NCI-H1092 (cell line): ENCODE results near the gene PPP3R2.
"Not testable (repeated sequence)": the region's sequence is repeated elsewhere in the genome, so short reads cannot be mapped to it uniquely, and the experiment has no call there.

Source experiments
- DNase-seq: peaks from one replicate; lab custom pipeline; 2025; lab: John Stamatoyannopoulos, UW

PPP3R2 gene

DNA sequence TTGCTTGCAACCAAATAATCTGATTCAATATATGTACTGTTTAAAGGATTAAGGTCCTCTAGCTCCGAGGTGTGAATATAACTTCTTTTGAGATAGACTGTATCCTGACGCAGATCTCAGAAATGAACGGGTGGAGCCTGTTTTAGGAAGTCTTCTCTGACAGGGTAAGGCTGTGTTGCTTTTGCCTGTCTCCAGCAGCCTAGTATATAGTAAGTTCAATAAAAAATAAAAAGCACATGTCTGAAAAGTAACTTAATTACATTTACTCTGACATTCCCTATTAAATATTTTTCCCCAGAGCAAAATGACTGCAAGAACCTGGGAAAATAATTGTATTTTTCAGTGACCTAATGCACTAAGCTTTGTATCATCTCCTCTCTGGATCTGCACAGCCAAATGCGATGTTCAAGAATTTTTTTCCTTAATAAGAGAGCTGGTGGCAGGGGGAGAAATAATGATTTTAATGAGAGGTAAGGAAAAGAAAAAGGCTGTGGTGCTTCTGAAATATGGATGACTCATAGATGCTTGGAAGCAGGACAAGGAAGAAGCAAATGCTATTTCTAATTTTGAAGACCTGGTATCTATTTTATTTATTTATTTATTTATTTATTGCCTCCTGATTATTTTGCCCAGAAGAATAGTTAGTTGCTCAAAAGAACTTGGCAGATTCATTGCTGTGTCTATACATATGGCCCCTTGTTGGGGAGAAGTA lies 7.3 kb downstream of the PPP3R2 start:
- no peak for DNase-seq

GRCh38 chr9:101586651-101587050 lies 8.1 kb downstream of the PPP3R2 start:
- no peak for DNase-seq

DNA sequence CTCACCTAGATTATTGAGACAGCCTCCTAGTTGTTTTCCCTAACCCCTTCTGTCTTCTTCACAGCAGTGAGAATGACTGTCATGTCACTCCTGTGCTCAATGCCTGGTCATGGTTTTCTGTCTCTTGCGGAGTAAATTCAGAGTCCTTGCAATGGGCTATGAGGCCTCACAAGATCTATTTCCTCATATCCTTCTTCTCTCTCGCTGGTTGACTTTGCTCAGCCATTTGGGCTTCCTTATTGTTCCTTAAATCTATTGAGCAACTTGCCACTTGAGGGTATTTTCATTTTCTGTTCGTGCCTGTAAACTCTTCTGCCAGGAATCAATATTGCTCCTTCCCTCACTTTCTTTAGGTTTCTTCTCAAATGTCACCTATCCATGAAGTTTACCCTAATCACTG lies 9.0 kb downstream of the PPP3R2 start:
- DNase-seq: no peak

- DNase-seq: no peak
Observed at GRCh38 chr9:101582553-101582952, 12.2 kb downstream of the PPP3R2 start.

DNA sequence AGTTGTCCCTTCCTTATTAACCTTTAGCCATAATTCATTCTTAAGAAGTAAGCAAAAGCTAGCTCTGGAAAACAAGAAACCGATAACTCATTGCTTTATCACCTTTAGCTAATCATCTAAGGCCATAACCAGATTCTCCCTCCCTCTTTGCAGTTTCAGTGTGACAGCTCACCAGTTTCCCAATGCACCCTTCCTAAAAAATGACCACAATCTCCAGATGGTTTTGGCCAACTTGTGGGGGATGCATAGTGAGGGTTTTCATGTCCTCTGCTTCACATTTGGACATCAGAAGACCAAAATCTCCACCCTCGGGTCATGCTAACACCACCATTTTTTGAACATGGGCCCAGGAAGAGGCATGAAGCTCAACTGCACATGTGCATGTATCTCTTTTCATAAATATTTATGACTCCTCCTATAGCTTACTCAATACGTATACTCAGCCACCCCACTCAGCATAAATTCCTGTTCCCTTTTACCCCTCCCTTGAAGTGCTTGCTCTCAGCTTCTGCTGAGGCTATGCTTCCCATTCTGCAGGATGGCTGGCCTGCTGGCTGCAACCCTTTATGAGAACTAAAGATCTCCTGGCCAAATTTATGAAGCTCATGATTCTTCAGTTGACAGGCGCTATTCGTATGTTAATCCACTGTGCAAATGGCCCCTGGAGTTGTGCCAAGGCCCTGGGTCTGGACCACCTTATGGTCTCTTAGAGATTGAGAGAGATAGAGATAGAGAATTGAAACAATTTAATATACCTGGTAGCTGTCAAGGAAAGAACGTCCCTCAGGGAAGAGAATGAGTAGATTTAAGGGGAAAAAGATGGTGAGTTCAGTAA lies 14.8 kb downstream of the PPP3R2 start:
- DNase-seq: no peak

- no peak for DNase-seq
Observed at GRCh38 chr9:101578378-101578777, 16.4 kb downstream of the PPP3R2 start.

DNA sequence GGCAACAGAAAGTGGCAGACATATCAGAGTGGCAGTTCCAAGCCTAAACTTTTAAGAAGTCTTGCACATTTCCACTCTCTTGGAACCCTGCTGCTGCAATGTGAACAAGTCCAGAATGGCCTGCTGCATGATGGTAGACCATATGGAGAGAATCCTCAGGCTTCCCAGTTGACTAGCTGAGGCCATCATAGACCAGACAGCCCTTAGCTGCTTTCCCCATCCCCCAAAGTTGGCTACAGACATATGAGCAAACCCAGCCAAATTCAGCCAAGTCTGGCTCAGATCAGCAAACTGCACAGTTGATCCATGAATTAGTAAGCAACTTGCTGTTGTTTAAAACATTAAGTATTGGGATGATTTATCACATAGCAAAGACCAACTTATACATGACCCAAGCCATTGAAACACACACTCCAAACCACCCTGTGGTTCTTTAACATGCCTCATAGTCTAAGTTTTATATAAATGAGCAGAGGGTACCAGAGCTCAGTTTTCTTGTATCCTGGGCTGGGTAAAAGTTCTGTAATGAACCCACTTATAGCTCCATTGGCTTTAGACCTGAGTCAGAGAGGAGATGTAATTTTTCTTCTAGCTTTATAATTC lies 19.9 kb downstream of the PPP3R2 start:
- no peak for DNase-seq

- DNase-seq: no peak
Observed at GRCh38 chr9:101572316-101572715, 22.5 kb downstream of the PPP3R2 start.

DNA sequence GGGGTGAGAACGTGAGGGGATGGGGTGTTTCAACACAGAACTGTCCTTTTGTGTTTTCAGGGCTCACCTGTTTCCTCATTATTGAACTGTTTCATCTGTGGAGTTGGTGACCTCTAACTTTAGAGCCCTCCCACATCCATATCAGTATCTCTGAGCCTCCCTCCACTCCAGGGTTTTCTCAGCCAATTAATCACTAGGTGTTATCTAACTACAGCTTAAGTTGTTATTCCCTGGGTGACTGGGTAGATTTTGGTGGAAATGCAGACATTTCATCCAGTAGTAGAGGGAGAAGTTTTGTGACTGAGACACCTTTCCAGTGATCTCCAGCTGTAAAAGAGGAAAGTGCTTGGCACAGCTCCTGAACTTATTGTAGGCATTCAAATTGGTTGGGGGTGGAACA lies 23.7 kb downstream of the PPP3R2 start:
- DNase-seq: no peak

DNA sequence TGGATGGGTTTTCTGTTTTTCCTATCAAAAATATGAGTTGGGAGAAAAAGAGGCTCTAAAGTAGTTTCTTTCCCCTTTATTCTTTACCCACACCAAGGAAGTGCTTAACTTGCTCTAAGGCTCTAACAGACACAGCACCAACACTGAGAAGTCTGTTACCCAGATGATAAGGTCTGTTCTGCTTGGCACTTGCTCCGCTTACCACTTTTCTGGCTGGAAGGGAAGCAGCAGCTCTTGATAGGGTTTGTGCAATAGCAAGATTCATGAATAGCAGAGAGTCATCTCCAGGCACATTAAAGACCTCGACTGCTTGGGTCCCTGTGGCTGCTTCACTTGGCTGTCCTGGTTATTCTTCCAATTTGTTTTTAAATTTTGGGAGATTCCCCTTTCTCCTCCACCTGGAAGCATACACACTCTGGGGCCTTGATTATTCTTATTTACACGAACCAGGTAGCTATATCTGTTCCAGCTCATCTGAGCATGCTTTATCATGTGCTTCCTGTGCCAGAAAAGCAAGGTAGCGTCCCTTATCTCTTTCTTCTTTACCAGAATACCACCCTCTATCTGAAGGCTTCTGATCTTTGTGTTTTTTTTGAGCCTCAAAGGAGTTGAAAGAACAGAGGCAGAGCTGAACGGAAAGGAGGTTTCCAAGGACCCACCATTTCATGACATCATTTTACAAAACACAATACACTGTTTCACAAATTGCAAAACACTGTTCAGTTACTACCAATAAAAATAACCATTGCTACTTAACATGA lies 24.8 kb downstream of the PPP3R2 start:
- no peak for DNase-seq

DNA sequence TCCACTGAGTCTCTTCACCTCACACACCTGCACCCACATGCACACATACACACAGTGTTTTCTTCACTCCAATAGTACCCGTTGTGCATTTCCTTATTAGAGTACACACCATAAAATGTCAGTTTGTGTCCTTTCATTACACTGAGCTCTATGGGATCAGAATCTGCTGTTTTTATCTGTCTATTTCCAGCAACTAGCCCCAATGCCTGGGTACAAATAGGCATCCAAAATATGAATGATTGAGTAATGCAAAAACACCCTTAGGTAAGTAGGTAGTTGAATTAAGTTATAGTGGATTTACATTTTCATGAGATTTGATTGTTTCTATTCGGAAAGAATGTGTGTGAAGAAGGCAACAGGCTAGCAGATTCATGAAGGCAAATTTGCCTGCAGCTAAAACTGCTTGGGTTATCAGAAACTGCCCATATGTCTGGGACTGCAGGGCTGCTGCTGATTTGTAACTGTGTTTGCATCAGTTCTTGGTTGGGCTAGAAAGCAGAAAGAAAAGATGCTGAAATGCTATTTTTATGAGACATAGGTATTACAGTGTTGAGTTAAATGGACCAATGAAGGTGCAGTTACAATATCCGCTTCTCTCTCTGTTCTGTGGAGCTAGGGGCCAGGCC lies 26.9 kb downstream of the PPP3R2 start:
- no peak for DNase-seq

DNA sequence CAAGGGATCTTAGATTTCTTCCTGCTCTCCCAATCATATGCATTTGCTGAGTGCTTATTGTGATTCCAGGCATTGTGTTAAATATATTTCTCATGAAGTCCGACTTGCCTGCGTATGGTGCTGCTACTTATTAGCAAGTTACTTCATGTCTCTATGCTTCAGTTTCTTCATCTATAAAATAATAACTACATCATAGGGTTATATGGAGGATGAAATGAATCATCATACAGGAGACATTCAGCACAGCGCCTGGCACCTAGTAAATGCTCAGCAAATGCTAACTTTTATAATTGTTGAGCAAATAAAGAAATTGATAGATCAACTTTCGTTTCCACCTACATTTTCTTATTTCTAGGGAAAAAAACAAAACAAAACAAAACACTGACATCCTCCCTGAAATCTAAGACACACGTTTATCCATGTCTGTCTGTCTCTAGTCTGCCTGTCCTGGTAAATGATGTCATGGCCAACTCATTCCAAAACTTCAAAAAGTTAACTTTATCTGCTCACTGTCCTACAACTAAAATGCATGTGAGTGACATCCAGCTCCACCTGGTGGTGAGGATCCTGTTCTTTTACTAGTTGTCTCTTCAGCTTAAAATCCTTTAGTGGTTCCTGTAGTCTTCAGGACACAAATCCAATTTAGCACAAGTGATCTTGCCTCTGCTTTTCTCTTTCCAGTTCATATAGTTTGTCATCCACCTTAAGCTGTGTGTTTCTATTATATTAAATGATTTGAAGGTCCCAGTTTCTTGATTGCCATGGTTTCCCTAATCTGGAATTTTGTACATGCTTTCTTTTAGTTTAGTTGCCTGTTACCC lies 27.7 kb downstream of the PPP3R2 start:
- no peak for DNase-seq

DNA sequence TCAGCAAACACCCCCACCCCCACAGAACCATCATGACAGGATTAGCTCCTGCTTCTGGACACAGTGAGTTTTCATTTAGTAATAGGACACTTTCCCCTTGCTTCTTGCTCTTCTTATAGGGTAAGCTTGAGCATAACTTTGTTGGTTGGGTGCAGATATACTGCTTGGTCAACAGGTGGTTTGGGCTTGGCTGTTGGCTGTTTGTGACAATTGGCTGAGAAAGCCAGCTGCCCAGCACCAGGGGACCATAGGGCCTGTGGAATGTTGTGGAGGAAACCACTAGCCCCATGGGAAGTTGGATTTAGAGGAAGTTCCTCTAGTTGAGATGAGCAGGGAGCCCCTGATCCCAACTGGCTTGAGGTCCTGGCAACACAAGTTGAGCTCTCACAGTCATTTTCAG lies 30.5 kb downstream of the PPP3R2 start:
- DNase-seq: no peak

DNA sequence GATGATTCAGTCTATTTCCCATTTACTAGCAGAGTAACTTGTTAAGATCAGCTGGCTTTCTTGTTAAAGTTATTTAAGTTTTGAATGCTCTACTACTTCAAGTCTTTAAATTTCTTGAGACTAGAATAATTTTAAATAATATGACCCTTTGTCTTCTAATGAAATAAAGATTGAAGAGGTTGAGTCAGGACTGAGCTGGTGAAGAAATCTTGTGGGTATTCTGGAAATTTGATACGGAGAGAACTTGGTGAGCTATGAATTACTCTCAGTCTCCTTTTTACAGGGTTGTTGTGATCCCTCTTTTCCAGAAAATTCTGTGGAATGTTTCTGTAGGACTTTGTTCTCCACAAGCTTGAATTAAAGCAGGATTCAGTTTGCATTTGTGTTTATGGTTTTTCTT lies 31.8 kb downstream of the PPP3R2 start:
- no peak for DNase-seq

DNA sequence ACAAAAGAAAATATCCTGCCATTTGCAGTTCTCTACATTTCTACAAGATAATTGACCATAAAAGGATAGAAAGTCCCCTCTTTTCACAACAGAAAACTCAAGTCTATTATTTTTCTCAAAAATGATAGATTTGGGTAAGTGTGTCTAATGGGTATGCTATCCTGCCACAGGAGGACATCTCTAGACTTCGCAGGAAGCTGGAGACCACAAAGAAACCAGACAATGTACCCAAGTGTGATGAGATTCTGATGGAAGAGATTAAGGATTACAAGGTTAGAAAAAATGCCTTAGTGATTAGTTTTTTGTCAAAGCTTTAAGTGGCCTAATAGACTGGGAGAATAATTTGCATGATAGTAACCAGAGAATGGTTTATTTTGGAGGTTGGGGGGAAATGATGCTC lies 33.0 kb downstream of the PPP3R2 start:
- DNase-seq: no peak

GRCh38 chr9:101549472-101550098 lies 45.2 kb downstream of the PPP3R2 start:
- not testable (repeated sequence) for DNase-seq

GRCh38 chr9:101543098-101543735 lies 51.6 kb downstream of the PPP3R2 start:
- no peak for DNase-seq
